Stomach (tissue), 4 donors: ENCODE results near the gene DOCK1.

Experiments
- EP300 ChIP-seq: sonication (generic); formaldehyde crosslinking; IDR thresholded peaks from one replicate; pipeline ENCODE4 v1.6.1; 2017; ENCODE audit warnings: antibody characterized with exemption
- TF ChIP-seq, protein P1 (sequence below), 7 experiments: fragments of 450-650 bp in 4 of 7; fragments of 200-600 bp in 3 of 7; sonication (generic) in 3 of 7; IDR thresholded peaks; one replicate each; pipeline ENCODE4 v1.5.1; 2016 to 2019; ENCODE audit warnings: antibody characterized with exemption in 7 of 7, control low read depth in 2 of 7, mild to moderate bottlenecking in 1 of 7

DNA sequence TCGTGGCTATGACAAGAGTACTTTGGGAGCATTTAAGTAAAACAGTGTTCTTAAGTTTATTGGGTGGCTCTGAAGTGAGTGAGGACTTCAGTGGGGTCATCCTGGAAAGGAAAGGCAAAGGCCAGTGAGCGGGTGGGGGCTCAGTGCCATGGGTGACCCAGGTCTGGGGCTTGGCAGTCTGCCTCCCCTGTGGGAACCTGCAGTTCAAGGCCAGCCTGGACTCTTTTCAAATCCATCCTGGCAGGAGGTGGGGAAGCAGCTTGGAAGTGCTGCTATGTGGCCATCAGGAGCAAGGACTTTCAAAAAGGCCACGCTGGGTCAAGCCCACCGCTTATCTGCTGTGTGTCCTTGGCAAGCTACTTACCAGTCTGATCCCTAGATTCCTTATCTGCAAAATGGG, 495.0 kb downstream of the DOCK1 start:
- TF ChIP-seq, protein P1, sequence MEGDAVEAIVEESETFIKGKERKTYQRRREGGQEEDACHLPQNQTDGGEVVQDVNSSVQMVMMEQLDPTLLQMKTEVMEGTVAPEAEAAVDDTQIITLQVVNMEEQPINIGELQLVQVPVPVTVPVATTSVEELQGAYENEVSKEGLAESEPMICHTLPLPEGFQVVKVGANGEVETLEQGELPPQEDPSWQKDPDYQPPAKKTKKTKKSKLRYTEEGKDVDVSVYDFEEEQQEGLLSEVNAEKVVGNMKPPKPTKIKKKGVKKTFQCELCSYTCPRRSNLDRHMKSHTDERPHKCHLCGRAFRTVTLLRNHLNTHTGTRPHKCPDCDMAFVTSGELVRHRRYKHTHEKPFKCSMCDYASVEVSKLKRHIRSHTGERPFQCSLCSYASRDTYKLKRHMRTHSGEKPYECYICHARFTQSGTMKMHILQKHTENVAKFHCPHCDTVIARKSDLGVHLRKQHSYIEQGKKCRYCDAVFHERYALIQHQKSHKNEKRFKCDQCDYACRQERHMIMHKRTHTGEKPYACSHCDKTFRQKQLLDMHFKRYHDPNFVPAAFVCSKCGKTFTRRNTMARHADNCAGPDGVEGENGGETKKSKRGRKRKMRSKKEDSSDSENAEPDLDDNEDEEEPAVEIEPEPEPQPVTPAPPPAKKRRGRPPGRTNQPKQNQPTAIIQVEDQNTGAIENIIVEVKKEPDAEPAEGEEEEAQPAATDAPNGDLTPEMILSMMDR (IDR thresholded peaks at IDR 0.05): no peak
- no peak for TF ChIP-seq EP300
